Measurements from ENCODE around the gene MME.
"Not testable (repeated sequence)": the region's sequence is repeated elsewhere in the genome, so short reads cannot be mapped to it uniquely, and the experiment has no call there.

Gene MME

GRCh38 chr3:155211940-155212339, 131.8 kb downstream of the MME start:
- no peak for TF ChIP-seq CTCF (IDR thresholded peaks at IDR 0.05; ENCODE audit: low read depth, low read length, missing control alignments)
- DNase-seq (ENCODE audit: low read depth) = no peak
- H3K4me3 ChIP-seq (ENCODE audit: low read depth, low read length) = no peak overlapping the region
- in situ Hi-C loops (cut with HindIII; ENCODE audit: low sequenced_read_pairs) = no loop called here

- DNase-seq (ENCODE audit: low read depth); H3K4me3 ChIP-seq (ENCODE audit: low read depth, low read length); in situ Hi-C loops (cut with HindIII; ENCODE audit: low sequenced_read_pairs): not testable (repeated sequence)
These were observed 135.9 kb downstream of the MME start for GRCh38 chr3:155216007-155216406.

- H3K4me3 ChIP-seq (ENCODE audit: low read depth, low read length) = no peak overlapping the region
- in situ Hi-C loops (cut with HindIII; ENCODE audit: low sequenced_read_pairs) = no loop called here
- TF ChIP-seq CTCF (IDR thresholded peaks at IDR 0.05; ENCODE audit: low read depth, low read length, missing control alignments) = no peak
- no peak for DNase-seq (ENCODE audit: low read depth)
These were observed 137.5 kb downstream of the MME start for GRCh38 chr3:155217591-155217990.

GRCh38 chr3:155218462-155218861, 138.3 kb downstream of the MME start:
- in situ Hi-C loops (cut with HindIII; ENCODE audit: low sequenced_read_pairs) = no loop called here
- no peak for TF ChIP-seq CTCF (IDR thresholded peaks at IDR 0.05; ENCODE audit: low read depth, low read length, missing control alignments)
- DNase-seq (ENCODE audit: low read depth) = no peak
- no peak overlapping the region for H3K4me3 ChIP-seq (ENCODE audit: low read depth, low read length)

GRCh38 chr3:155219106-155219505, 139.0 kb downstream of the MME start:
- no peak overlapping the region for H3K4me3 ChIP-seq (ENCODE audit: low read depth, low read length)
- TF ChIP-seq CTCF (IDR thresholded peaks at IDR 0.05; ENCODE audit: low read depth, low read length, missing control alignments) = no peak
- in situ Hi-C loops (cut with HindIII; ENCODE audit: low sequenced_read_pairs) = no loop called here
- DNase-seq (ENCODE audit: low read depth) = no peak

- no peak for TF ChIP-seq CTCF (IDR thresholded peaks at IDR 0.05; ENCODE audit: low read depth, low read length, missing control alignments)
- DNase-seq (ENCODE audit: low read depth) = no peak
- no peak overlapping the region for H3K4me3 ChIP-seq (ENCODE audit: low read depth, low read length)
- in situ Hi-C loops (cut with HindIII; ENCODE audit: low sequenced_read_pairs) = no loop called here
These were observed 145.3 kb downstream of the MME start for GRCh38 chr3:155225417-155225816.

GRCh38 chr3:155227141-155227540, 147.0 kb downstream of the MME start:
- DNase-seq (ENCODE audit: low read depth) = no peak
- in situ Hi-C loops (cut with HindIII; ENCODE audit: low sequenced_read_pairs) = no loop called here
- no peak overlapping the region for H3K4me3 ChIP-seq (ENCODE audit: low read depth, low read length)
- TF ChIP-seq CTCF (IDR thresholded peaks at IDR 0.05; ENCODE audit: low read depth, low read length, missing control alignments) = no peak

Measured in astrocyte of the cerebellum (primary cell).